ENCODE results near the gene IFT122. TPM values are rescaled to one million over a fixed set of nuclear protein-coding genes. Genes with fewer than 3 reads are reported as not detected.
"Not testable (repeated sequence)": the region's sequence is repeated elsewhere in the genome, so short reads cannot be mapped to it uniquely, and the experiment has no call there.

Gene IFT122
- total and polyA plus RNA-seq, 5 donors from 2014 or later = 2.5 to 19.3 (median 4.6) TPM

- H3K9me3 Mint-ChIP-seq = no peaks in the 10 kb centered on the region
- Histone ChIP-seq H3K27ac (ENCODE audit: insufficient read depth, low read length, poor library complexity, severe bottlenecking) (no peak overlapping the region), H3K4me1 (ENCODE audit: control insufficient read depth, insufficient read depth, low read length, poor library complexity, severe bottlenecking) (peaks cover 12% of the 10 kb centered on the region), H3K4me3 (ENCODE audit: low read depth, low read length) (no peak overlapping the region), H3K9me3 (ENCODE audit: control insufficient read depth in 2 of 2, low read length in 2 of 2) (no peaks in the 10 kb centered on the region), H3K36me3 (ENCODE audit: control insufficient read depth, insufficient read depth, low read length) (peaks cover 3% of the 10 kb centered on the region), H3K27me3 (ENCODE audit: control insufficient read depth, insufficient read depth, low read length) (no peaks in the 10 kb centered on the region)
- peaks cover 32% of the 10 kb centered on the region for H3K36me3 Mint-ChIP-seq
- no peak for ATAC-seq (ENCODE audit: low read depth in 2 of 2)
- H3K27ac Mint-ChIP-seq = peak overlapping the region in 2 of 3 donors; percentile 40 to 75
- DNase-seq = no peak
- H3K27me3 Mint-ChIP-seq = no peaks in the 10 kb centered on the region
- peaks cover 5 to 13% (median 7%) of the 10 kb centered on the region in 4 donors for H3K4me1 Mint-ChIP-seq
- no peak overlapping the region for H3K4me3 Mint-ChIP-seq
These were observed 46.6 kb downstream of the IFT122 start for GRCh38 chr3:129486664-129487035.

- H3K9me3 ChIP-seq (ENCODE audit: control insufficient read depth in 2 of 2, low read length in 2 of 2) = no peaks in the 10 kb centered on the region
- Mint-ChIP-seq H3K27me3 (no peaks in the 10 kb centered on the region), H3K9me3 (no peaks in the 10 kb centered on the region), H3K4me1 (peaks cover 0 to 7% (median under 1%) of the 10 kb centered on the region in 4 donors), H3K36me3 (peaks cover 33% of the 10 kb centered on the region), H3K27ac (peak overlapping the region in 2 of 3 donors; percentile 40 to 75), H3K4me3 (no peak overlapping the region)
- no peak overlapping the region for H3K4me3 ChIP-seq (ENCODE audit: low read depth, low read length)
- peaks cover 8% of the 10 kb centered on the region for H3K36me3 ChIP-seq (ENCODE audit: control insufficient read depth, insufficient read depth, low read length)
- H3K27ac ChIP-seq (ENCODE audit: insufficient read depth, low read length, poor library complexity, severe bottlenecking) = no peak overlapping the region
- H3K27me3 ChIP-seq (ENCODE audit: control insufficient read depth, insufficient read depth, low read length) = no peaks in the 10 kb centered on the region
- ATAC-seq (ENCODE audit: low read depth in 2 of 2) = no peak
- peaks cover 6% of the 10 kb centered on the region for H3K4me1 ChIP-seq (ENCODE audit: control insufficient read depth, insufficient read depth, low read length, poor library complexity, severe bottlenecking)
- no peak for DNase-seq
These were observed 47.3 kb downstream of the IFT122 start for GRCh38 chr3:129487183-129487867.

- not testable (repeated sequence) for H3K27me3 ChIP-seq (ENCODE audit: control insufficient read depth, insufficient read depth, low read length); H3K4me3 ChIP-seq (ENCODE audit: low read depth, low read length); DNase-seq; H3K9me3 ChIP-seq (ENCODE audit: control insufficient read depth in 2 of 2, low read length in 2 of 2); H3K9me3 Mint-ChIP-seq; H3K4me3 Mint-ChIP-seq; H3K27me3 Mint-ChIP-seq; H3K36me3 ChIP-seq (ENCODE audit: control insufficient read depth, insufficient read depth, low read length); H3K4me1 Mint-ChIP-seq; ATAC-seq (ENCODE audit: low read depth in 2 of 2); H3K27ac ChIP-seq (ENCODE audit: insufficient read depth, low read length, poor library complexity, severe bottlenecking); H3K4me1 ChIP-seq (ENCODE audit: control insufficient read depth, insufficient read depth, low read length, poor library complexity, severe bottlenecking)
- H3K36me3 Mint-ChIP-seq = peaks cover 34% of the 10 kb centered on the region
- H3K27ac Mint-ChIP-seq = peak overlapping the region in 1 of 3 donors; percentile 75
These were observed 47.9 kb downstream of the IFT122 start for GRCh38 chr3:129487868-129488335.

GRCh38 chr3:129489258-129489657, 49.2 kb downstream of the IFT122 start:
- H3K4me3 ChIP-seq (ENCODE audit: low read depth, low read length); H3K9me3 Mint-ChIP-seq; H3K4me1 Mint-ChIP-seq; ATAC-seq (ENCODE audit: low read depth in 2 of 2); H3K9me3 ChIP-seq (ENCODE audit: control insufficient read depth in 2 of 2, low read length in 2 of 2); H3K27ac ChIP-seq (ENCODE audit: insufficient read depth, low read length, poor library complexity, severe bottlenecking); DNase-seq; H3K27me3 Mint-ChIP-seq; H3K27me3 ChIP-seq (ENCODE audit: control insufficient read depth, insufficient read depth, low read length); H3K4me3 Mint-ChIP-seq; H3K4me1 ChIP-seq (ENCODE audit: control insufficient read depth, insufficient read depth, low read length, poor library complexity, severe bottlenecking); H3K36me3 ChIP-seq (ENCODE audit: control insufficient read depth, insufficient read depth, low read length): not testable (repeated sequence)
- Mint-ChIP-seq H3K36me3 (peaks cover 44% of the 10 kb centered on the region), H3K27ac (peak overlapping the region in 2 of 3 donors; percentile 71 to 83)

GRCh38 chr3:129490273-129490675, 50.2 kb downstream of the IFT122 start:
- Histone ChIP-seq H3K27ac (ENCODE audit: insufficient read depth, low read length, poor library complexity, severe bottlenecking) (no peak overlapping the region), H3K27me3 (ENCODE audit: control insufficient read depth, insufficient read depth, low read length) (no peaks in the 10 kb centered on the region), H3K36me3 (ENCODE audit: control insufficient read depth, insufficient read depth, low read length) (peaks cover 5% of the 10 kb centered on the region), H3K4me3 (ENCODE audit: low read depth, low read length) (no peak overlapping the region), H3K4me1 (ENCODE audit: control insufficient read depth, insufficient read depth, low read length, poor library complexity, severe bottlenecking) (no peaks in the 10 kb centered on the region), H3K9me3 (ENCODE audit: control insufficient read depth in 2 of 2, low read length in 2 of 2) (no peaks in the 10 kb centered on the region)
- peaks cover 38% of the 10 kb centered on the region for H3K36me3 Mint-ChIP-seq
- H3K27me3 Mint-ChIP-seq = no peaks in the 10 kb centered on the region
- DNase-seq = peak; percentile 17 to 64 (median 49)
- H3K9me3 Mint-ChIP-seq = no peaks in the 10 kb centered on the region
- no peak overlapping the region for H3K27ac Mint-ChIP-seq
- peak; percentile 76 to 84 for ATAC-seq (ENCODE audit: low read depth in 2 of 2)
- no peak overlapping the region for H3K4me3 Mint-ChIP-seq
- no peaks in the 10 kb centered on the region for H3K4me1 Mint-ChIP-seq

- not testable (repeated sequence) for H3K27ac Mint-ChIP-seq; H3K9me3 ChIP-seq (ENCODE audit: control insufficient read depth in 2 of 2, low read length in 2 of 2); H3K4me3 Mint-ChIP-seq; H3K4me3 ChIP-seq (ENCODE audit: low read depth, low read length); H3K27me3 Mint-ChIP-seq; H3K27ac ChIP-seq (ENCODE audit: insufficient read depth, low read length, poor library complexity, severe bottlenecking); H3K9me3 Mint-ChIP-seq; H3K27me3 ChIP-seq (ENCODE audit: control insufficient read depth, insufficient read depth, low read length); ATAC-seq (ENCODE audit: low read depth in 2 of 2); H3K36me3 ChIP-seq (ENCODE audit: control insufficient read depth, insufficient read depth, low read length); DNase-seq; H3K4me1 Mint-ChIP-seq; H3K4me1 ChIP-seq (ENCODE audit: control insufficient read depth, insufficient read depth, low read length, poor library complexity, severe bottlenecking)
- H3K36me3 Mint-ChIP-seq = peaks cover 38% of the 10 kb centered on the region
These were observed 51.1 kb downstream of the IFT122 start for GRCh38 chr3:129491077-129491476.

GRCh38 chr3:129491794-129492193, 51.8 kb downstream of the IFT122 start:
- no peak overlapping the region for H3K4me3 Mint-ChIP-seq
- H3K4me1 Mint-ChIP-seq = no peaks in the 10 kb centered on the region
- H3K9me3 Mint-ChIP-seq = no peaks in the 10 kb centered on the region
- Histone ChIP-seq H3K27me3 (ENCODE audit: control insufficient read depth, insufficient read depth, low read length) (no peaks in the 10 kb centered on the region), H3K9me3 (ENCODE audit: control insufficient read depth in 2 of 2, low read length in 2 of 2) (no peaks in the 10 kb centered on the region), H3K4me3 (ENCODE audit: low read depth, low read length) (no peak overlapping the region), H3K36me3 (ENCODE audit: control insufficient read depth, insufficient read depth, low read length) (peaks cover 5% of the 10 kb centered on the region), H3K27ac (ENCODE audit: insufficient read depth, low read length, poor library complexity, severe bottlenecking) (no peak overlapping the region), H3K4me1 (ENCODE audit: control insufficient read depth, insufficient read depth, low read length, poor library complexity, severe bottlenecking) (no peaks in the 10 kb centered on the region)
- H3K27me3 Mint-ChIP-seq = no peaks in the 10 kb centered on the region
- peaks cover 31% of the 10 kb centered on the region for H3K36me3 Mint-ChIP-seq
- DNase-seq (no peak), ATAC-seq (ENCODE audit: low read depth in 2 of 2) (no peak)
- H3K27ac Mint-ChIP-seq = no peak overlapping the region

GRCh38 chr3:129492691-129493090, 52.7 kb downstream of the IFT122 start:
- no peak overlapping the region for H3K4me3 Mint-ChIP-seq
- no peaks in the 10 kb centered on the region for H3K4me1 ChIP-seq (ENCODE audit: control insufficient read depth, insufficient read depth, low read length, poor library complexity, severe bottlenecking)
- peaks cover 37% of the 10 kb centered on the region for H3K36me3 Mint-ChIP-seq
- no peaks in the 10 kb centered on the region for H3K9me3 Mint-ChIP-seq
- peak overlapping the region in 1 of 3 donors; percentile 57 for H3K27ac Mint-ChIP-seq
- H3K4me3 ChIP-seq (ENCODE audit: low read depth, low read length) = no peak overlapping the region
- ATAC-seq (ENCODE audit: low read depth in 2 of 2) (no peak), DNase-seq (no peak)
- H3K27me3 ChIP-seq (ENCODE audit: control insufficient read depth, insufficient read depth, low read length) = no peaks in the 10 kb centered on the region
- no peaks in the 10 kb centered on the region for H3K9me3 ChIP-seq (ENCODE audit: control insufficient read depth in 2 of 2, low read length in 2 of 2)
- no peaks in the 10 kb centered on the region for H3K4me1 Mint-ChIP-seq
- H3K36me3 ChIP-seq (ENCODE audit: control insufficient read depth, insufficient read depth, low read length) = peaks cover 5% of the 10 kb centered on the region
- H3K27me3 Mint-ChIP-seq = no peaks in the 10 kb centered on the region
- no peak overlapping the region for H3K27ac ChIP-seq (ENCODE audit: insufficient read depth, low read length, poor library complexity, severe bottlenecking)
